H4 (cell line): ENCODE data around the gene IRS4. TPM values are rescaled to one million over a fixed set of nuclear protein-coding genes. Genes with fewer than 3 reads are reported as not detected.

Source experiments
- DNase-seq: peaks from one replicate; pipeline ENCODE4 v3.0.0-alpha.2; 2015; ENCODE audit warnings: low spot score
- total RNA-seq: library from RNA; depleted of rRNA; stranded (reverse); fragments of >200 nt; shearing (Covaris generic); gene quantifications from 2 replicates; pipeline ENCODE4 v1.2.3, GENCODE V29; 2014; rRNA removed

The IRS4 gene
- total RNA-seq = 0.06 and 0.10 TPM in 2 replicates

- DNase-seq = peak; percentile 44
Observed at GRCh38 chrX:108736509-108737479, at the start of gene IRS4. TSS of gene IRS4 (minus strand) at chrX:108736563.

GRCh38 chrX:108772549-108772948 is 36.2 kb upstream of the IRS4 start:
- no peak for DNase-seq

GRCh38 chrX:108763559-108763958 is 27.2 kb upstream of the IRS4 start:
- DNase-seq = no peak

- no peak for DNase-seq
Observed at GRCh38 chrX:108740299-108740774, 4.0 kb upstream of the IRS4 start.

- no peak for DNase-seq
Observed at GRCh38 chrX:108737754-108738153, 1.4 kb upstream of the IRS4 start.

GRCh38 chrX:108735679-108736508 is 469 bp downstream of the IRS4 start:
- peak; percentile 3 for DNase-seq

- DNase-seq = peak; percentile 4
Observed at GRCh38 chrX:108735091-108735678, 1.2 kb downstream of the IRS4 start.

GRCh38 chrX:108734426-108734825 is 1.9 kb downstream of the IRS4 start:
- DNase-seq = no peak

GRCh38 chrX:108732630-108733321 is 3.6 kb downstream of the IRS4 start:
- DNase-seq = no peak

- no peak for DNase-seq
Observed at GRCh38 chrX:108731153-108731552, 5.2 kb downstream of the IRS4 start.

- DNase-seq = no peak
Observed at GRCh38 chrX:108726748-108727147, 9.6 kb downstream of the IRS4 start.

GRCh38 chrX:108722561-108722960 is 13.8 kb downstream of the IRS4 start:
- DNase-seq = no peak

GRCh38 chrX:108712886-108713285 is 23.5 kb downstream of the IRS4 start:
- DNase-seq = no peak

- no peak for DNase-seq
Observed at GRCh38 chrX:108704839-108705238, 31.5 kb downstream of the IRS4 start.

GRCh38 chrX:108702530-108702929 is 33.8 kb downstream of the IRS4 start:
- no peak for DNase-seq

GRCh38 chrX:108701633-108702032 is 34.7 kb downstream of the IRS4 start:
- DNase-seq = no peak

GRCh38 chrX:108699368-108699767 is 37.0 kb downstream of the IRS4 start:
- DNase-seq = peak; percentile 28

- no peak for DNase-seq
Observed at GRCh38 chrX:108696690-108697089, 39.7 kb downstream of the IRS4 start.
